ENCODE results near the gene TAF10. TPM values are rescaled to one million over a fixed set of nuclear protein-coding genes. Genes with fewer than 3 reads are reported as not detected.

The TAF10 gene
- polyA plus RNA-seq (2012; rRNA removed): 163 and 213 TPM in 2 replicates
- polyA plus RNA-seq (2012; cell fraction: cytosol; rRNA removed): 157 and 188 TPM in 2 replicates
- 180 and 245 TPM in 2 replicates for polyA plus RNA-seq (2012; cell fraction: nucleus; rRNA removed)

- H3K36me3 ChIP-seq (replicated peaks in 1 of 2; ENCODE audit: control insufficient read depth in 1 of 2, insufficient read depth in 2 of 2, low read length in 1 of 2): peaks cover 29 to 62% of the 10 kb centered on the region in 2 experiments
- no peak for TF ChIP-seq RCOR1 (IDR thresholded peaks at IDR 0.05; ENCODE audit: low read length)
- TF ChIP-seq CHD2 (IDR thresholded peaks at IDR 0.05; ENCODE audit: low read length, partially characterized antibody): peak; percentile 27
- TF ChIP-seq POLR2AphosphoS5 (IDR thresholded peaks at IDR 0.05; ENCODE audit: low read depth, low read length): peak; percentile 94
- TF ChIP-seq TAF1 (IDR thresholded peaks at IDR 0.05; ENCODE audit: borderline replicate concordance, low read depth, low read length): peak; percentile 77
- TF ChIP-seq, protein P1, sequence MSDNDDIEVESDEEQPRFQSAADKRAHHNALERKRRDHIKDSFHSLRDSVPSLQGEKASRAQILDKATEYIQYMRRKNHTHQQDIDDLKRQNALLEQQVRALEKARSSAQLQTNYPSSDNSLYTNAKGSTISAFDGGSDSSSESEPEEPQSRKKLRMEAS (IDR thresholded peaks at IDR 0.05; ENCODE audit: low read depth): peak; percentile 89
- peak; percentile 42; the same call in 1 of the 2 replicates for TF ChIP-seq TCF12 (IDR thresholded peaks at IDR 0.05)
- TF ChIP-seq, protein P2, sequence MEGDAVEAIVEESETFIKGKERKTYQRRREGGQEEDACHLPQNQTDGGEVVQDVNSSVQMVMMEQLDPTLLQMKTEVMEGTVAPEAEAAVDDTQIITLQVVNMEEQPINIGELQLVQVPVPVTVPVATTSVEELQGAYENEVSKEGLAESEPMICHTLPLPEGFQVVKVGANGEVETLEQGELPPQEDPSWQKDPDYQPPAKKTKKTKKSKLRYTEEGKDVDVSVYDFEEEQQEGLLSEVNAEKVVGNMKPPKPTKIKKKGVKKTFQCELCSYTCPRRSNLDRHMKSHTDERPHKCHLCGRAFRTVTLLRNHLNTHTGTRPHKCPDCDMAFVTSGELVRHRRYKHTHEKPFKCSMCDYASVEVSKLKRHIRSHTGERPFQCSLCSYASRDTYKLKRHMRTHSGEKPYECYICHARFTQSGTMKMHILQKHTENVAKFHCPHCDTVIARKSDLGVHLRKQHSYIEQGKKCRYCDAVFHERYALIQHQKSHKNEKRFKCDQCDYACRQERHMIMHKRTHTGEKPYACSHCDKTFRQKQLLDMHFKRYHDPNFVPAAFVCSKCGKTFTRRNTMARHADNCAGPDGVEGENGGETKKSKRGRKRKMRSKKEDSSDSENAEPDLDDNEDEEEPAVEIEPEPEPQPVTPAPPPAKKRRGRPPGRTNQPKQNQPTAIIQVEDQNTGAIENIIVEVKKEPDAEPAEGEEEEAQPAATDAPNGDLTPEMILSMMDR (IDR thresholded peaks at IDR 0.05): peak; percentile 62
- 0 out of 2 replicates have a peak, but pooled peaks have one; percentile 62 for TF ChIP-seq SIN3A (IDR thresholded peaks at IDR 0.05; ENCODE audit: borderline replicate concordance, low read depth, low read length)
- TF ChIP-seq RFX5 (IDR thresholded peaks at IDR 0.05; ENCODE audit: low read length): peak; percentile 18; the same call in 1 of the 2 replicates
- no peak for TF ChIP-seq GATA2 (CRISPR knock-in tag; IDR thresholded peaks at IDR 0.05)
- no peak for TF ChIP-seq IRF3 (IDR thresholded peaks at IDR 0.05; ENCODE audit: low read depth, low read length)
- peak; percentile 9; the same call in 1 of the 2 replicates for TF ChIP-seq ZBTB33 (IDR thresholded peaks at IDR 0.05; ENCODE audit: borderline replicate concordance, low read depth)
- TF ChIP-seq, protein P3, sequence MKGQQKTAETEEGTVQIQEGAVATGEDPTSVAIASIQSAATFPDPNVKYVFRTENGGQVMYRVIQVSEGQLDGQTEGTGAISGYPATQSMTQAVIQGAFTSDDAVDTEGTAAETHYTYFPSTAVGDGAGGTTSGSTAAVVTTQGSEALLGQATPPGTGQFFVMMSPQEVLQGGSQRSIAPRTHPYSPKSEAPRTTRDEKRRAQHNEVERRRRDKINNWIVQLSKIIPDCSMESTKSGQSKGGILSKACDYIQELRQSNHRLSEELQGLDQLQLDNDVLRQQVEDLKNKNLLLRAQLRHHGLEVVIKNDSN (IDR thresholded peaks at IDR 0.05; ENCODE audit: borderline replicate concordance, low read depth): peak; percentile 33; the same call in 1 of the 2 replicates
- peak; percentile 15; the same call in 1 of the 2 replicates for TF ChIP-seq SMC3 (IDR thresholded peaks at IDR 0.05; ENCODE audit: low read depth, low read length)
- TF ChIP-seq FOXJ3 (CRISPR knock-in tag; IDR thresholded peaks at IDR 0.05): no peak
- TF ChIP-seq, protein P4, sequence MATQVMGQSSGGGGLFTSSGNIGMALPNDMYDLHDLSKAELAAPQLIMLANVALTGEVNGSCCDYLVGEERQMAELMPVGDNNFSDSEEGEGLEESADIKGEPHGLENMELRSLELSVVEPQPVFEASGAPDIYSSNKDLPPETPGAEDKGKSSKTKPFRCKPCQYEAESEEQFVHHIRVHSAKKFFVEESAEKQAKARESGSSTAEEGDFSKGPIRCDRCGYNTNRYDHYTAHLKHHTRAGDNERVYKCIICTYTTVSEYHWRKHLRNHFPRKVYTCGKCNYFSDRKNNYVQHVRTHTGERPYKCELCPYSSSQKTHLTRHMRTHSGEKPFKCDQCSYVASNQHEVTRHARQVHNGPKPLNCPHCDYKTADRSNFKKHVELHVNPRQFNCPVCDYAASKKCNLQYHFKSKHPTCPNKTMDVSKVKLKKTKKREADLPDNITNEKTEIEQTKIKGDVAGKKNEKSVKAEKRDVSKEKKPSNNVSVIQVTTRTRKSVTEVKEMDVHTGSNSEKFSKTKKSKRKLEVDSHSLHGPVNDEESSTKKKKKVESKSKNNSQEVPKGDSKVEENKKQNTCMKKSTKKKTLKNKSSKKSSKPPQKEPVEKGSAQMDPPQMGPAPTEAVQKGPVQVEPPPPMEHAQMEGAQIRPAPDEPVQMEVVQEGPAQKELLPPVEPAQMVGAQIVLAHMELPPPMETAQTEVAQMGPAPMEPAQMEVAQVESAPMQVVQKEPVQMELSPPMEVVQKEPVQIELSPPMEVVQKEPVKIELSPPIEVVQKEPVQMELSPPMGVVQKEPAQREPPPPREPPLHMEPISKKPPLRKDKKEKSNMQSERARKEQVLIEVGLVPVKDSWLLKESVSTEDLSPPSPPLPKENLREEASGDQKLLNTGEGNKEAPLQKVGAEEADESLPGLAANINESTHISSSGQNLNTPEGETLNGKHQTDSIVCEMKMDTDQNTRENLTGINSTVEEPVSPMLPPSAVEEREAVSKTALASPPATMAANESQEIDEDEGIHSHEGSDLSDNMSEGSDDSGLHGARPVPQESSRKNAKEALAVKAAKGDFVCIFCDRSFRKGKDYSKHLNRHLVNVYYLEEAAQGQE (IDR thresholded peaks at IDR 0.05; ENCODE audit: low read depth, low read length): peak; percentile 45; the same call in 1 of the 2 replicates
- TF ChIP-seq FOSL2 (IDR thresholded peaks at IDR 0.05; ENCODE audit: borderline replicate concordance, low read depth): peak; percentile 33; the same call in 1 of the 2 replicates
- peak; percentile 79 for TF ChIP-seq GABPA (IDR thresholded peaks at IDR 0.05; ENCODE audit: low read depth)
- TF ChIP-seq TEAD4 (IDR thresholded peaks at IDR 0.05; ENCODE audit: borderline replicate concordance, insufficient read depth): no peak
- no peak for TF ChIP-seq JUND (IDR thresholded peaks at IDR 0.05)
- TF ChIP-seq ELF1 (IDR thresholded peaks at IDR 0.05): peak; percentile 91
Observed at GRCh38 chr11:6612213-6613041, at the start of gene TAF10. Gene TAF10, minus strand, starts transcription at chr11:6612216. Its CDS starts 27 bp downstream, at chr11:6612189.

More at GRCh38 chr11:6612213-6613041, at the start of gene TAF10:
- Histone ChIP-seq H4K20me1 (ENCODE audit: insufficient read depth) (no peaks in the 10 kb centered on the region; the same call in 1 of the 2 replicates), H3F3A (replicated peaks; ENCODE audit: insufficient read depth) (peaks cover 41% of the 10 kb centered on the region), H3K9ac (peak within 1 kb of the TSS; percentile 87), H3K79me2 (ENCODE audit: insufficient read depth) (peaks cover 43% of the 10 kb centered on the region), H3K4me3 (ENCODE audit: low read depth in 2 of 2, low read length in 1 of 2) (peak within 1 kb of the TSS; percentile 65 to 93), H2AFZ (ENCODE audit: low read depth) (peak within 1 kb of the TSS; percentile 78; the same call in 1 of the 2 replicates), H3K9me3 (no peaks in the 10 kb centered on the region), H3K4me1 (ENCODE audit: control insufficient read depth in 1 of 2, insufficient read depth in 2 of 2, low read depth in 1 of 2, low read length in 1 of 2) (peaks cover 10 to 32% of the 10 kb centered on the region in 2 experiments), H3K27me3 (ENCODE audit: insufficient read depth) (no peaks in the 10 kb centered on the region), H3K9me2 (no peaks in the 10 kb centered on the region), H3K27ac (ENCODE audit: low read depth in 2 of 2, low read length in 1 of 2) (peak within 1 kb of the TSS; percentile 94 to 99), H3K4me2 (peak within 1 kb of the TSS; percentile 93)
- 3% methylated on average over 29 of the region's 51 CpGs for WGBS (ENCODE audit: low lambda C conversion rate)
- ChIA-PET POLR2A (interaction anchor here (0.6 to 2.6 kb wide), 10 partner anchors 8 to 193 kb away, joined by 3 to 16 read pairs (median 4); partner anchors contain the start of genes APBB1, ARFIP2, MRPL17 and TIMM10B), CTCF (interaction anchor here (0.6 to 2.9 kb wide), 25 partner anchors 9 to 233 kb away, joined by 3 to 18 read pairs (median 5); partner anchors contain the start of genes ILK, MRPL17 and RRP8)
- peak; percentile 95 for DNase-seq

Measured in SK-N-SH (cell line).